GM18951 (cell line): Measurements from ENCODE around the gene TMEM74B.

Experiments
- POLR2A ChIP-seq: IDR thresholded peaks from 4 replicates; pipeline ENCODE4 v1.6.1; 2011; ENCODE audit warnings: mild to moderate bottlenecking; ENCODE audit not compliant: insufficient read length, insufficient read depth; ENCODE audit errors: extremely low read depth
- in situ Hi-C: fragments of 300-500 bp; cut with MboI; formaldehyde crosslinking; loops from one replicate; pipeline ENCODE4 v1.12.0; 2022; ENCODE audit warnings: low sequenced_read_pairs, mixed read lengths, inconsistent platforms; ENCODE audit not compliant: unreplicated experiment

Gene TMEM74B

GRCh38 chr20:1212023-1212422, 27.2 kb upstream of the TMEM74B start:
- TF ChIP-seq POLR2A = no peak
- in situ Hi-C loops = no loop called here

GRCh38 chr20:1210501-1210900, 25.7 kb upstream of the TMEM74B start:
- no peak for TF ChIP-seq POLR2A
- in situ Hi-C loops = no loop called here

- TF ChIP-seq POLR2A = no peak
- in situ Hi-C loops = no loop called here
Measured at GRCh38 chr20:1209447-1210387, 24.9 kb upstream of the TMEM74B start.

GRCh38 chr20:1207293-1207878, 22.6 kb upstream of the TMEM74B start:
- in situ Hi-C loops = no loop called here
- no peak for TF ChIP-seq POLR2A

- no peak for TF ChIP-seq POLR2A
- in situ Hi-C loops = no loop called here
Measured at GRCh38 chr20:1206366-1207148, 21.8 kb upstream of the TMEM74B start.

GRCh38 chr20:1205802-1206201, 21.0 kb upstream of the TMEM74B start:
- in situ Hi-C loops = no loop called here

GRCh38 chr20:1204576-1204975, 19.8 kb upstream of the TMEM74B start:
- no peak for TF ChIP-seq POLR2A

More at GRCh38 chr20:1205802-1206201, 21.0 kb upstream of the TMEM74B start:
- TF ChIP-seq POLR2A = no peak

GRCh38 chr20:1204113-1204512, 19.3 kb upstream of the TMEM74B start:
- no peak for TF ChIP-seq POLR2A
- in situ Hi-C loops = no loop called here

More at GRCh38 chr20:1204576-1204975, 19.8 kb upstream of the TMEM74B start:
- in situ Hi-C loops = no loop called here

GRCh38 chr20:1203630-1204029, 18.8 kb upstream of the TMEM74B start:
- in situ Hi-C loops = no loop called here
- no peak for TF ChIP-seq POLR2A

- in situ Hi-C loops = no loop called here
- no peak for TF ChIP-seq POLR2A
Measured at GRCh38 chr20:1202762-1203504, 18.2 kb upstream of the TMEM74B start, which contains the start of gene C20orf202. TSS of gene C20orf202 (plus strand) at chr20:1203454. CDS start at chr20:1203586, 132 bp downstream.

GRCh38 chr20:1199964-1200363, 15.2 kb upstream of the TMEM74B start:
- in situ Hi-C loops = no loop called here
- TF ChIP-seq POLR2A = no peak

GRCh38 chr20:1199212-1199873, 14.6 kb upstream of the TMEM74B start:
- in situ Hi-C loops = no loop called here
- TF ChIP-seq POLR2A = no peak

GRCh38 chr20:1198751-1199150, 14.0 kb upstream of the TMEM74B start:
- TF ChIP-seq POLR2A = no peak
- in situ Hi-C loops = no loop called here
